ENCODE measurements around the gene ZNF747.
"Not testable (repeated sequence)": the region's sequence is repeated elsewhere in the genome, so short reads cannot be mapped to it uniquely, and the experiment has no call there.

Gene ZNF747

GRCh38 chr16:30533748-30534367 is 800 bp downstream of the ZNF747 start:
- DNase-seq (ENCODE audit: low read depth): no peak

- no peak for DNase-seq (ENCODE audit: low read depth)
Measured at GRCh38 chr16:30533146-30533522, 1.5 kb downstream of the ZNF747 start.

- no peak for DNase-seq (ENCODE audit: low read depth)
Measured at GRCh38 chr16:30532285-30533145, 2.1 kb downstream of the ZNF747 start.

GRCh38 chr16:30530163-30531037 is 4.3 kb downstream of the ZNF747 start:
- DNase-seq (ENCODE audit: low read depth): no peak

- no peak for DNase-seq (ENCODE audit: low read depth)
Measured at GRCh38 chr16:30528799-30529457, 5.7 kb downstream of the ZNF747 start.

- DNase-seq (ENCODE audit: low read depth): no peak
Measured at GRCh38 chr16:30527635-30528178, 7.0 kb downstream of the ZNF747 start.

GRCh38 chr16:30526823-30527634 is 7.6 kb downstream of the ZNF747 start:
- DNase-seq (ENCODE audit: low read depth): peak; percentile 91

- DNase-seq (ENCODE audit: low read depth): peak; percentile 32
Measured at GRCh38 chr16:30526137-30526822, 8.4 kb downstream of the ZNF747 start, which contains the start of gene ZNF768. Gene ZNF768 (minus strand): TSS chr16:30526566. CDS start chr16:30526413, 153 bp downstream.

GRCh38 chr16:30525844-30526136 is 8.9 kb downstream of the ZNF747 start:
- DNase-seq (ENCODE audit: low read depth): no peak

- no peak for DNase-seq (ENCODE audit: low read depth)
Measured at GRCh38 chr16:30524575-30525568, 9.8 kb downstream of the ZNF747 start.

- no peak for DNase-seq (ENCODE audit: low read depth)
Measured at GRCh38 chr16:30523768-30524574, 10.7 kb downstream of the ZNF747 start.

- DNase-seq (ENCODE audit: low read depth): not testable (repeated sequence)
Measured at GRCh38 chr16:30522702-30523463, 11.8 kb downstream of the ZNF747 start.

- DNase-seq (ENCODE audit: low read depth): no peak
Measured at GRCh38 chr16:30521873-30522641, 12.6 kb downstream of the ZNF747 start.

- no peak for DNase-seq (ENCODE audit: low read depth)
Measured at GRCh38 chr16:30521476-30521872, 13.2 kb downstream of the ZNF747 start.

- no peak for DNase-seq (ENCODE audit: low read depth)
Measured at GRCh38 chr16:30519120-30520049, 15.3 kb downstream of the ZNF747 start.

- DNase-seq (ENCODE audit: low read depth): no peak
Measured at GRCh38 chr16:30518552-30518951, 16.1 kb downstream of the ZNF747 start.

Data from activated T-helper 9 cell treated with anti-CD3 and anti-CD28 coated beads, Interleukin-2, amount 50 U/mL, for 16 hours (primary cell).